Psoas muscle (tissue), 8 donors: ENCODE measurements around the gene ORC3. TPM values are rescaled to one million over a fixed set of nuclear protein-coding genes. Genes with fewer than 3 reads are reported as not detected.
"Not testable (repeated sequence)": the region's sequence is repeated elsewhere in the genome, so short reads cannot be mapped to it uniquely, and the experiment has no call there.

Experiments
- ATAC-seq, 4 donors: fragments of 200-7000 bp; cut with Tn5 transposase; one replicate each; pipeline ENCODE4 v1.9.1; 2020; ENCODE audit warnings: moderate library complexity in 3 of 4, mild to moderate bottlenecking in 2 of 4
- DNase-seq, 2 donors: peaks; one replicate each; pipeline ENCODE4 v3.0.0-alpha.2; 2020
- H3K27ac ChIP-seq: fragments of 200-600 bp; one replicate; pipeline ENCODE4 v1.8.0; 2022
- H3K27me3 ChIP-seq, 3 donors: fragments of 200-600 bp in 1 of 3; one replicate each; pipeline versions ENCODE4 v1.6.1 to v1.8.0; 2013 to 2022; ENCODE audit warnings: low read length in 2 of 3, mild to moderate bottlenecking in 2 of 3, moderate library complexity in 1 of 3; ENCODE audit not compliant: insufficient read depth in 3 of 3
- H3K36me3 ChIP-seq, 2 donors: fragments of 200-600 bp in 1 of 2; one replicate each; pipeline versions ENCODE4 v1.6.1 to v1.8.0; 2013 to 2022; ENCODE audit warnings: low read depth in 1 of 2, mild to moderate bottlenecking in 1 of 2, moderate library complexity in 1 of 2; ENCODE audit not compliant: insufficient read depth in 1 of 2
- H3K4me1 ChIP-seq: fragments of 200-600 bp; one replicate; pipeline ENCODE4 v1.8.0; 2022
- H3K4me3 ChIP-seq: fragments of 200-600 bp; one replicate; pipeline ENCODE4 v1.8.0; 2022; ENCODE audit warnings: mild to moderate bottlenecking
- H3K9me3 ChIP-seq: fragments of 200-600 bp; one replicate; pipeline ENCODE4 v1.8.0; 2022
- WGBS, 3 donors: extraction: QIAGEN DNeasy Blood & Tissue Kit; methylation state at CpG; one replicate each; pipeline versions ENCODE4 v1.1.6 to v1.1.7; 2013; 5-methylcytosine and 5-hydroxymethylcytosine counted together
- intact Hi-C, 2 donors: fragments of 100-400 bp; cut with DNase I; formaldehyde crosslinking; loops; one replicate each; pipeline versions ENCODE4 v1.11.0 to v1.14.2; 2022
- polyA plus RNA-seq, 3 donors: library from polyadenylated mRNA; stranded (reverse); fragments of 200-250 nt; gene quantifications; one replicate each; pipeline ENCODE4 v1.2.3, GENCODE V29; 2013
- total RNA-seq, 4 donors: library from RNA; stranded (reverse); fragmentation: NEBNext Ultra II Directional in 2 of 4; extraction: Animal tissue kit (Norgen Biotek cat#: 25700) in 2 of 4; gene quantifications; one replicate each; pipeline versions ENCODE4 v1.2.1 to v1.2.4, GENCODE V29; 2021 to 2023
- TF ChIP-seq, protein P1 (sequence below): fragments of 200-600 bp; IDR thresholded peaks from one replicate; pipeline ENCODE4 v1.8.0; 2022; ENCODE audit warnings: antibody characterized with exemption
- donor health status: healthy with polysubstance abuse.
- donor health status: DM: no; HTN: no; CAD: no; lungs with moderate emphysema.
- donor health status: Bipolar disorder and iron deficiency.
- donor health status: healthy.
- donor health status: DM: yes; HTN: yes; CAD: no.
- donor health status: DM: no; HTN: no; CAD: no.
- donor health status: DM: no; HTN: no; CAD: no.
- donor health status: DM: yes; HTN: yes; CAD: no.

ORC3 gene
- total and polyA plus RNA-seq, 7 donors: 14.5 to 44.0 (median 19.6) TPM

GRCh38 chr6:87706187-87706966 lies 116.4 kb downstream of the ORC3 start:
- intact Hi-C loops: no loop called here
- WGBS, 3 donors: 81 to 91% (median 91%) methylated on average over 3 of the region's 3 CpGs
- Histone ChIP-seq H3K9me3 (no peaks in the 10 kb centered on the region), H3K4me1 (peaks cover 4% of the 10 kb centered on the region), H3K27me3 (no peaks in the 10 kb centered on the region), H3K27ac (peak overlapping the region; percentile 44), H3K36me3 (no peaks in the 10 kb centered on the region), H3K4me3 (no peak overlapping the region)
- DNase-seq (no peak), ATAC-seq (no peak)
- TF ChIP-seq, protein P1, sequence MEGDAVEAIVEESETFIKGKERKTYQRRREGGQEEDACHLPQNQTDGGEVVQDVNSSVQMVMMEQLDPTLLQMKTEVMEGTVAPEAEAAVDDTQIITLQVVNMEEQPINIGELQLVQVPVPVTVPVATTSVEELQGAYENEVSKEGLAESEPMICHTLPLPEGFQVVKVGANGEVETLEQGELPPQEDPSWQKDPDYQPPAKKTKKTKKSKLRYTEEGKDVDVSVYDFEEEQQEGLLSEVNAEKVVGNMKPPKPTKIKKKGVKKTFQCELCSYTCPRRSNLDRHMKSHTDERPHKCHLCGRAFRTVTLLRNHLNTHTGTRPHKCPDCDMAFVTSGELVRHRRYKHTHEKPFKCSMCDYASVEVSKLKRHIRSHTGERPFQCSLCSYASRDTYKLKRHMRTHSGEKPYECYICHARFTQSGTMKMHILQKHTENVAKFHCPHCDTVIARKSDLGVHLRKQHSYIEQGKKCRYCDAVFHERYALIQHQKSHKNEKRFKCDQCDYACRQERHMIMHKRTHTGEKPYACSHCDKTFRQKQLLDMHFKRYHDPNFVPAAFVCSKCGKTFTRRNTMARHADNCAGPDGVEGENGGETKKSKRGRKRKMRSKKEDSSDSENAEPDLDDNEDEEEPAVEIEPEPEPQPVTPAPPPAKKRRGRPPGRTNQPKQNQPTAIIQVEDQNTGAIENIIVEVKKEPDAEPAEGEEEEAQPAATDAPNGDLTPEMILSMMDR: no peak

DNA sequence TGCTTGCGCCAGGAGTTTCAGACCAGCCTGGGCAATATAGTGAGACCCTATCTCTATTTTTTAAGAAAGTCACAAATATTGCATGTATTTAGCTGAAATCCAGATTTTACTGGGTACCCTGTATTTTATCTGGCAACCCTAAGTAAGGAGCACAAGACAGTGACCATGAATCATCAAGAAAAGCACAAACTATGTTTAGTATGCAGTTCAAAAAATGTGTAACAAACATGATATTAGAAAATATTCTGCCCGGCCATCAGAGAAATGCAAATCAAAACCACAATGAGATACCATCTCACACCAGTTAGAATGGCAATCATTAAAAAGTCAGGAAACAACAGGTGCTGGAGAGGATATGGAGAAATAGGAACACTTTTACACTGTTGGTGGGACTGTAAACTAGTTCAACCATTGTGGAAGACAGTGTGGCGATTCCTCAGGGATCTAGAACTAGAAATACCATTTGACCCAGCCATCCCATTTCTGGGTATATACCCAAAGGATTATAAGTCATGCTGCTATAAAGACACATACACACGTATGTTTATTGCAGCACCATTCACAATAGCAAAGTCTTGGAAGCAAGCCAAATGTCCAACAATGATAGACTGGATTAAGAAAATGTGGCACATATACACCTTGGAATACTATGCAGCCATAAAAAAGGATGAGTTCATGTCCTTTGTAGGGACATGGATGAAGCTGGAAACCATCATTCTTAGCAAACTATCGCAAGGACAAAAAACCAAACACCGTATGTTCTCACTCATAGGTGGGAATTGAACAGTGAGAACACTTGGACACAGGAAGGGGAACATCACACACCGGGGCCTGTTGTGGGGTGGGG lies 118.9 kb downstream of the ORC3 start:
- DNase-seq, H3K27ac ChIP-seq, H3K9me3 ChIP-seq, H3K27me3 ChIP-seq, H3K36me3 ChIP-seq, intact Hi-C loops, H3K4me1 ChIP-seq, H3K4me3 ChIP-seq, ATAC-seq: not testable (repeated sequence)
- 75 to 92% (median 81%) methylated on average over 6 of the region's 7 CpGs for whole genome bisulfite sequencing, 3 donors

GRCh38 chr6:87710090-87710489 lies 120.2 kb downstream of the ORC3 start:
- intact Hi-C loops: no loop called here
- no peaks in the 10 kb centered on the region for H3K9me3 ChIP-seq
- H3K36me3 ChIP-seq: no peaks in the 10 kb centered on the region
- no peaks in the 10 kb centered on the region for H3K27me3 ChIP-seq
- DNase-seq (no peak), ATAC-seq (no peak)
- no peak overlapping the region for H3K4me3 ChIP-seq
- H3K4me1 ChIP-seq: peaks cover 4% of the 10 kb centered on the region
- TF ChIP-seq, protein P1: no peak
- 79 to 83% (median 80%) methylated on average over 3 of the region's 3 CpGs for WGBS, 3 donors
- H3K27ac ChIP-seq: no peak overlapping the region

DNA sequence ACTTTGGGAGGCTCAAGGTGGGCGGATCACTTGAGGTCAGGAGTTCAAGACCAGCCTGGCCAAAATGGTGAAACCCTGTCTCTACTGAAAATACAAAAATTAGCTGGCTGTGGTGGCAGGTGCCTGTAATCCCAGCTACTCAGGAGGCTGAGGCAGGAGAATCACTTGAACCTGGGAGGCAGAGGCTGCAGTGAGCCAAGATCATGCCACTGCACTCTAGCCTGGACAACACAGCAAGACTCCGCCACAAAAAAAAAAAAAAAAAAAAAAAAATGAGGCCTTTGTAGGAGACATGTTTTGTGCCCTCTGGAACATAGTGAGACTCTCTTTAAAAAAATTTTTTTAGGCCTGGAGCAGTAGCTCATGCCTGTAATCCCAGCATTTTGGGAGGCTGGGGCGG lies 122.8 kb downstream of the ORC3 start:
- H3K4me1 ChIP-seq, ATAC-seq: not testable (repeated sequence)
- 90 to 94% (median 93%) methylated on average over 2 to 3 of the region's 3 CpGs for WGBS, 3 donors

DNA sequence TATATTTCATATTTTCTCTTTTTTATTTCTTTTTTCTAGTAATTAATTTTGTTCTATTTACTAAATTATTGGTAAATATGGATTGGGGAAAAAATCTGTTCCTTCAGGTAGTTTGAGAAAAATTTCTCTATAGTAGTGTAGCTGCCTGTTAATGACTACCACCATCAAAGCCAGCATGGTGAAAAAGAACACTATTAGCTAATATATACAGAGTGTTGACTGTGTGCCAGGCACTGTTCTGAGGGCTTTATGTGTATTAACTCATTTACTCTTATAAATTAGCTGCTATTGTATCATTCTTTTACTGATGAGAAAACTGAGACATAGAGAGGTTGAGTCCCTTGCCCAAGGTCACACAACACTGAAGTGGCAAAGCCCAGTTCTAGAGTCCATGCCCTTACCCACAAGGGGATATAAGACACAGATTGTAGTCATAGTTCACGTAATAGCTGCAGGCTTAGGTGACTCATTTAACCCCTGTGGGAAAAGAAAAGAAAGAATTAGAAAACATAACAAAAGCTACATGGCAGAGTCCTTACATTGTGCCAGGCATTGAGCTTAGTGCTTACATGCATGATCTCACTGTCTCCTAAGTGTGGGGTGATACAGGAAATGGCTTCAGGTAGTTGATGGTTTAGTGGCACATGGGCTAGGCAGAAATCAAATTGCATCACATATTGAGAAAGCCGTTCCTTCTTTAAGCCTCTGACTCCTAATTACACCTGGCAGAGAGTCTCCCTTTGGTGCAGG lies 124.3 kb downstream of the ORC3 start:
- Histone ChIP-seq H3K27me3 (no peaks in the 10 kb centered on the region), H3K27ac (no peak overlapping the region), H3K9me3 (no peaks in the 10 kb centered on the region), H3K4me3 (no peak overlapping the region), H3K36me3 (no peaks in the 10 kb centered on the region), H3K4me1 (no peaks in the 10 kb centered on the region)
- no peak for DNase-seq
- WGBS, 3 donors: 75 to 93% (median 76%) methylated on average over 2 of the region's 2 CpGs
- TF ChIP-seq, protein P1: no peak
- intact Hi-C loops: no loop called here
- ATAC-seq: peak in 1 of 4 donors; percentile 40

More for the DNA sequence above, 122.8 kb downstream of the ORC3 start:
- H3K9me3 ChIP-seq, H3K27me3 ChIP-seq, H3K4me3 ChIP-seq, H3K36me3 ChIP-seq, intact Hi-C loops, H3K27ac ChIP-seq, DNase-seq: not testable (repeated sequence)

Other genes starting within 250 kb of the ORC3 start
- 1 to 10 TPM in 2 of 4 donors, under 1 TPM in 2; 0.30 to 1.4 (median 1.1) TPM for gene C6orf163, start 245.3 kb upstream of the ORC3 start, total RNA-seq
- gene C6orf163, start 245.3 kb upstream of the ORC3 start, polyA plus RNA-seq: under 1 TPM; 0.22 to 0.41 (median 0.36) TPM
- not detected for gene CFAP206, start 182.2 kb upstream of the ORC3 start, total RNA-seq
- gene CFAP206, start 182.2 kb upstream of the ORC3 start, polyA plus RNA-seq: under 1 TPM; 0.10 to 0.70 (median 0.10) TPM
- gene SLC35A1, start 117.2 kb upstream of the ORC3 start, total RNA-seq: 1 to 10 TPM; 5.7 to 8.7 (median 8.0) TPM
- gene SLC35A1, start 117.2 kb upstream of the ORC3 start, polyA plus RNA-seq: 10 to 100 TPM in 2 of 3 donors, 1 to 10 TPM in 1; 9.1 to 15.3 (median 12.5) TPM
- 10 to 100 TPM; 11.6 to 20.7 (median 16.7) TPM for gene RARS2, start 148 bp upstream of the ORC3 start, total RNA-seq
- gene RARS2, start 148 bp upstream of the ORC3 start, polyA plus RNA-seq: 10 to 100 TPM; 14.8 to 17.3 (median 17.1) TPM
- gene AKIRIN2, start 112.1 kb downstream of the ORC3 start, total RNA-seq: 100 to 1,000 TPM in 3 of 4 donors, 10 to 100 TPM in 1; 71.9 to 188 (median 141) TPM
- 100 to 1,000 TPM in 1 of 3 donors, 10 to 100 TPM in 2; 65.0 to 127 (median 87.6) TPM for gene AKIRIN2, start 112.1 kb downstream of the ORC3 start, polyA plus RNA-seq